Measurements from ENCODE around the gene PRCD. TPM values are rescaled to one million over a fixed set of nuclear protein-coding genes. Genes with fewer than 3 reads are reported as not detected.
A peak's percentile ranks its signal among the peaks of the same experiment; 100 is the strongest.

The PRCD gene
- total RNA-seq, 5 donors from 2014 or later (not counting 1 experiment from before 2014, with no cell fraction given) = 0.66 to 1.3 (median 0.92) TPM

- POLR2A ChIA-PET = interaction anchor here in 1 of 2 donors (0.5 kb wide), 1 partner anchor 11 kb away, joined by 3 read pairs; no protein-coding TSS in a partner anchor
- H3K9me3 ChIP-seq = no peaks in the 10 kb centered on the region
- no peak overlapping the region for H3K27ac Mint-ChIP-seq
- peaks cover 19 to 25% of the 10 kb centered on the region in 2 donors for H3K36me3 ChIP-seq (ENCODE audit: control insufficient read depth in 2 of 2, extremely low read depth in 1 of 2, insufficient read depth in 1 of 2, low read length in 1 of 2)
- no peak overlapping the region for H3K4me3 ChIP-seq (ENCODE audit: control insufficient read depth in 1 of 2, extremely low read depth in 1 of 2, low read length in 1 of 2)
- ATAC-seq (replicated peaks in 1 of 4) (no peak), DNase-seq (no peak)
- CTCF ChIA-PET = interaction anchor here in 1 of 2 donors (0.8 kb wide), 1 partner anchor 8 kb away, joined by 3 read pairs; no protein-coding TSS in a partner anchor
- H3K4me1 ChIP-seq (ENCODE audit: control insufficient read depth in 1 of 2, extremely low read depth in 1 of 2, insufficient read depth in 2 of 2, low read length in 2 of 2) = peaks cover 0 to 24% of the 10 kb centered on the region in 2 experiments
- H3K4me1 Mint-ChIP-seq = peaks cover 30 to 38% (median 33%) of the 10 kb centered on the region in 3 donors
- H3K27me3 ChIP-seq (replicated peaks in 1 of 2; ENCODE audit: control insufficient read depth in 2 of 2, extremely low read depth in 1 of 2, insufficient read depth in 2 of 2, low read length in 1 of 2) = peaks cover 0 to 13% of the 10 kb centered on the region in 2 experiments
- no peaks in the 10 kb centered on the region for H3K27me3 Mint-ChIP-seq
- WGBS (ENCODE audit: insufficient coverage) = 11% methylated on average over 10 of the region's 19 CpGs
- no peaks in the 10 kb centered on the region for H3K9me3 Mint-ChIP-seq
- peak overlapping the region in 1 of 3 donors; percentile 34 for H3K4me3 Mint-ChIP-seq
- H3K27ac ChIP-seq (ENCODE audit: low read length) = no peak overlapping the region
- H3K36me3 Mint-ChIP-seq = peaks cover 16% of the 10 kb centered on the region
These were observed 29.0 kb downstream of the PRCD start for GRCh38 chr17:76568811-76569221.

- H3K4me3 Mint-ChIP-seq = no peak overlapping the region
- H3K36me3 ChIP-seq (ENCODE audit: control insufficient read depth in 2 of 2, extremely low read depth in 1 of 2, insufficient read depth in 1 of 2, low read length in 1 of 2) = peaks cover 16 to 20% of the 10 kb centered on the region in 2 donors
- no peak overlapping the region for H3K4me3 ChIP-seq (ENCODE audit: control insufficient read depth in 1 of 2, extremely low read depth in 1 of 2, low read length in 1 of 2)
- H3K27ac ChIP-seq (ENCODE audit: low read length) = no peak overlapping the region
- ChIA-PET POLR2A (interaction anchor here in 1 of 2 donors (0.6 kb wide), 1 partner anchor 70 kb away, joined by 7 read pairs; no protein-coding TSS in a partner anchor), CTCF (interaction anchor here in 1 of 2 donors (0.6 kb wide), 1 partner anchor 105 kb away, joined by 8 read pairs; no protein-coding TSS in a partner anchor)
- no peak overlapping the region for H3K27ac Mint-ChIP-seq
- peaks cover 0 to 13% of the 10 kb centered on the region in 2 experiments for H3K27me3 ChIP-seq (replicated peaks in 1 of 2; ENCODE audit: control insufficient read depth in 2 of 2, extremely low read depth in 1 of 2, insufficient read depth in 2 of 2, low read length in 1 of 2)
- 93% methylated on average over 17 of the region's 18 CpGs for WGBS (ENCODE audit: insufficient coverage)
- H3K9me3 ChIP-seq = no peaks in the 10 kb centered on the region
- no peak for ATAC-seq (replicated peaks in 1 of 4)
- H3K27me3 Mint-ChIP-seq = no peaks in the 10 kb centered on the region
- peaks cover 30 to 37% (median 33%) of the 10 kb centered on the region in 3 donors for H3K4me1 Mint-ChIP-seq
- no peaks in the 10 kb centered on the region for H3K9me3 Mint-ChIP-seq
- DNase-seq = no peak
- peaks cover 16% of the 10 kb centered on the region for H3K36me3 Mint-ChIP-seq
- peaks cover 0 to 24% of the 10 kb centered on the region in 2 experiments for H3K4me1 ChIP-seq (ENCODE audit: control insufficient read depth in 1 of 2, extremely low read depth in 1 of 2, insufficient read depth in 2 of 2, low read length in 2 of 2)
These were observed 29.9 kb downstream of the PRCD start for GRCh38 chr17:76569607-76570279.

DNA sequence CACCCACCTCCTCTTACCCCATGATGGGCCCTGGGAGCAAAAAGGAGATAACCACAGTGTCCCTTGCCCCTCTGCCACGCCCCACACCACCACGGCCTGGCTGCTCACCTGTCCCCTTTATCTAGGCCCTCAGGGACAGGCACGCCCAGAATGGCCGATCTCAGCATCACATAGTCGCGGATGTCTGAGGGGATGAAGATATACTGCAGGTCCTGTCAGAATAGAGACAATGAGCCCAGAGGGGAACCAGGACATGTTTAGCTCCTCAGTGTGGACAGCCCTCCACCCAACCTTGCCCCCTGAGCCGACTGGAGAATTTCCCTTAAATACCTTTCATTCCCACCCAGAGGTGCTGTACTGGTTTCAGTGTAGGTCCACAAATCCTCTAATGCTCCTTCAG lies 30.6 kb downstream of the PRCD start:
- peaks cover 0 to 24% of the 10 kb centered on the region in 2 experiments for H3K4me1 ChIP-seq (ENCODE audit: control insufficient read depth in 1 of 2, extremely low read depth in 1 of 2, insufficient read depth in 2 of 2, low read length in 2 of 2)
- CTCF ChIA-PET = no interaction called here
- 100% methylated on average over 4 of the region's 7 CpGs for WGBS (ENCODE audit: insufficient coverage)

DNA sequence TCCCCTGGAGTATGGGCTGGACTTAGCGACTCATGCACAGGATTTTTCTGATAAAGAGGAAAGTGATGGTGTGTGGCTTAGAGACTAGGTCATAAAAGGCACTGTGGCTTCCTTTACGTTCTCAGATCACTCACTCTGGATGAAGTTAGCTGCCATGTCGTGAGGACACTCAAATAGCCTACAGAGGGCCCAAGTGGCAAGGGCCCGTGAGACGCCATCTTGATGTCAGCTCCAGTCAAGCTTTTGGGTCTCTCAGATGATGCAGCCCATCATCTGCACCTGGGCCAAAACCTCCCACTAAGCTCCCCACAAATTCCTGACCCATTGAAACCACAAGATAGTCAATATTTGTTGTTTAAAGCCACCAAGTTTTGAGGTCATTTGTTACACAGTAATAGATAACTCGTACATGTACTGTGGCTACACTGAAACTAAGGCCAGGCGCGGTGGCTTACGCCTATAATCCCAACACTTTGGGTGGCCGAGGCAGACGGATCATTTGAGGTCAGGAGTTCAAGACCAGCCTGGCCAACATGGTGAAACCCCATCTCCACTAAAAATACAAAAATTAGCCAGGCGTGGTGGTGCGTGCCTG lies 31.1 kb downstream of the PRCD start:
- H3K9me3 ChIP-seq = no peaks in the 10 kb centered on the region
- ATAC-seq (replicated peaks in 1 of 4) (no peak), DNase-seq (no peak)
- Mint-ChIP-seq H3K9me3 (no peaks in the 10 kb centered on the region), H3K36me3 (peaks cover 4% of the 10 kb centered on the region), H3K27me3 (no peaks in the 10 kb centered on the region), H3K4me3 (no peak overlapping the region), H3K27ac (no peak overlapping the region), H3K4me1 (peaks cover 21 to 26% (median 26%) of the 10 kb centered on the region in 3 donors)
- 98% methylated on average over 6 of the region's 13 CpGs for WGBS (ENCODE audit: insufficient coverage)
- H3K4me1 ChIP-seq (ENCODE audit: control insufficient read depth in 1 of 2, extremely low read depth in 1 of 2, insufficient read depth in 2 of 2, low read length in 2 of 2) = peaks cover 0 to 24% of the 10 kb centered on the region in 2 experiments
- peaks cover 8 to 10% of the 10 kb centered on the region in 2 donors for H3K36me3 ChIP-seq (ENCODE audit: control insufficient read depth in 2 of 2, extremely low read depth in 1 of 2, insufficient read depth in 1 of 2, low read length in 1 of 2)
- POLR2A ChIA-PET = no interaction called here
- H3K27ac ChIP-seq (ENCODE audit: low read length) = no peak overlapping the region
- H3K27me3 ChIP-seq (replicated peaks in 1 of 2; ENCODE audit: control insufficient read depth in 2 of 2, extremely low read depth in 1 of 2, insufficient read depth in 2 of 2, low read length in 1 of 2) = peaks cover 0 to 13% of the 10 kb centered on the region in 2 experiments
- CTCF ChIA-PET = no interaction called here
- H3K4me3 ChIP-seq (ENCODE audit: control insufficient read depth in 1 of 2, extremely low read depth in 1 of 2, low read length in 1 of 2) = no peak overlapping the region

More for the DNA sequence above, 30.6 kb downstream of the PRCD start:
- Histone ChIP-seq H3K4me3 (ENCODE audit: control insufficient read depth in 1 of 2, extremely low read depth in 1 of 2, low read length in 1 of 2) (no peak overlapping the region), H3K27ac (ENCODE audit: low read length) (no peak overlapping the region), H3K27me3 (replicated peaks in 1 of 2; ENCODE audit: control insufficient read depth in 2 of 2, extremely low read depth in 1 of 2, insufficient read depth in 2 of 2, low read length in 1 of 2) (peaks cover 0 to 13% of the 10 kb centered on the region in 2 experiments), H3K9me3 (no peaks in the 10 kb centered on the region), H3K36me3 (ENCODE audit: control insufficient read depth in 2 of 2, extremely low read depth in 1 of 2, insufficient read depth in 1 of 2, low read length in 1 of 2) (peaks cover 12 to 13% of the 10 kb centered on the region in 2 donors)
- DNase-seq (no peak), ATAC-seq (replicated peaks in 1 of 4) (no peak)
- POLR2A ChIA-PET = no interaction called here
- Mint-ChIP-seq H3K9me3 (no peaks in the 10 kb centered on the region), H3K27me3 (no peaks in the 10 kb centered on the region), H3K36me3 (peaks cover 9% of the 10 kb centered on the region), H3K27ac (no peak overlapping the region), H3K4me1 (peaks cover 26 to 31% (median 31%) of the 10 kb centered on the region in 3 donors), H3K4me3 (no peak overlapping the region)

- Mint-ChIP-seq H3K9me3 (no peaks in the 10 kb centered on the region), H3K27ac (no peak overlapping the region), H3K4me1 (peaks cover 12 to 14% (median 13%) of the 10 kb centered on the region in 3 donors), H3K27me3 (no peaks in the 10 kb centered on the region), H3K36me3 (no peaks in the 10 kb centered on the region), H3K4me3 (no peak overlapping the region)
- H3K9me3 ChIP-seq = no peaks in the 10 kb centered on the region
- POLR2A ChIA-PET = no interaction called here
- no peaks in the 10 kb centered on the region for H3K36me3 ChIP-seq (ENCODE audit: control insufficient read depth in 2 of 2, extremely low read depth in 1 of 2, insufficient read depth in 1 of 2, low read length in 1 of 2)
- no peak overlapping the region for H3K27ac ChIP-seq (ENCODE audit: low read length)
- no peak overlapping the region for H3K4me3 ChIP-seq (ENCODE audit: control insufficient read depth in 1 of 2, extremely low read depth in 1 of 2, low read length in 1 of 2)
- H3K27me3 ChIP-seq (replicated peaks in 1 of 2; ENCODE audit: control insufficient read depth in 2 of 2, extremely low read depth in 1 of 2, insufficient read depth in 2 of 2, low read length in 1 of 2) = peaks cover 0 to 13% of the 10 kb centered on the region in 2 experiments
- ATAC-seq (replicated peaks in 1 of 4) (no peak), DNase-seq (no peak)
- 81% methylated on average over 14 of the region's 17 CpGs for WGBS (ENCODE audit: insufficient coverage)
- CTCF ChIA-PET = no interaction called here
- H3K4me1 ChIP-seq (ENCODE audit: control insufficient read depth in 1 of 2, extremely low read depth in 1 of 2, insufficient read depth in 2 of 2, low read length in 2 of 2) = peaks cover 0 to 16% of the 10 kb centered on the region in 2 experiments
These were observed 32.5 kb downstream of the PRCD start for GRCh38 chr17:76572201-76572910.

GRCh38 chr17:76573096-76573495 lies 33.3 kb downstream of the PRCD start:
- peaks cover 5 to 7% (median 6%) of the 10 kb centered on the region in 3 donors for H3K4me1 Mint-ChIP-seq
- Histone ChIP-seq H3K9me3 (no peaks in the 10 kb centered on the region), H3K4me1 (ENCODE audit: control insufficient read depth in 1 of 2, extremely low read depth in 1 of 2, insufficient read depth in 2 of 2, low read length in 2 of 2) (peaks cover 0 to 9% of the 10 kb centered on the region in 2 experiments), H3K27me3 (replicated peaks in 1 of 2; ENCODE audit: control insufficient read depth in 2 of 2, extremely low read depth in 1 of 2, insufficient read depth in 2 of 2, low read length in 1 of 2) (peaks cover 0 to 10% of the 10 kb centered on the region in 2 experiments), H3K36me3 (ENCODE audit: control insufficient read depth in 2 of 2, extremely low read depth in 1 of 2, insufficient read depth in 1 of 2, low read length in 1 of 2) (no peaks in the 10 kb centered on the region), H3K4me3 (ENCODE audit: control insufficient read depth in 1 of 2, extremely low read depth in 1 of 2, low read length in 1 of 2) (no peak overlapping the region), H3K27ac (ENCODE audit: low read length) (no peak overlapping the region)
- CTCF ChIA-PET = interaction anchor here in 1 of 2 donors (0.7 kb wide), 1 partner anchor 130 kb away, joined by 5 read pairs; no protein-coding TSS in a partner anchor
- H3K4me3 Mint-ChIP-seq = no peak overlapping the region
- ATAC-seq (replicated peaks in 1 of 4) (no peak), DNase-seq (no peak)
- 83% methylated on average over 5 of the region's 10 CpGs for WGBS (ENCODE audit: insufficient coverage)
- H3K9me3 Mint-ChIP-seq = no peaks in the 10 kb centered on the region
- POLR2A ChIA-PET = no interaction called here
- H3K36me3 Mint-ChIP-seq = no peaks in the 10 kb centered on the region
- H3K27ac Mint-ChIP-seq = no peak overlapping the region
- H3K27me3 Mint-ChIP-seq = no peaks in the 10 kb centered on the region

Data from T-cell (primary cell).